Daoy (cell line): Measurements from ENCODE around the gene TPCN2. TPM values are rescaled to one million over a fixed set of nuclear protein-coding genes. Genes with fewer than 3 reads are reported as not detected.
A peak's percentile ranks its signal among the peaks of the same experiment; 100 is the strongest.
"Not testable (repeated sequence)": the region's sequence is repeated elsewhere in the genome, so short reads cannot be mapped to it uniquely, and the experiment has no call there.

ENCODE experiments used
- DNase-seq: peaks from one replicate; pipeline ENCODE4 v3.0.0-alpha.2; 2015; ENCODE audit warnings: low read depth
- total RNA-seq: library from RNA; depleted of rRNA; stranded (reverse); fragments of >200 nt; shearing (Covaris generic); gene quantifications from 2 replicates; pipeline ENCODE4 v1.2.3, GENCODE V29; 2014

The TPCN2 gene
- total RNA-seq, 1 experiment from 2014 or later: 3.3 TPM

GRCh38 chr11:69149338-69150045 lies 100.8 kb downstream of the TPCN2 start:
- not testable (repeated sequence) for DNase-seq

GRCh38 chr11:69150175-69150574 lies 101.4 kb downstream of the TPCN2 start:
- no peak for DNase-seq

GRCh38 chr11:69151836-69152235 lies 103.1 kb downstream of the TPCN2 start:
- no peak for DNase-seq

- DNase-seq: no peak
Measured at GRCh38 chr11:69152733-69153421, 104.1 kb downstream of the TPCN2 start.

GRCh38 chr11:69153661-69154060 lies 104.9 kb downstream of the TPCN2 start:
- peak; percentile 70 for DNase-seq

GRCh38 chr11:69154211-69154913 lies 105.6 kb downstream of the TPCN2 start:
- DNase-seq: no peak

- no peak for DNase-seq
Measured at GRCh38 chr11:69154938-69155301, 106.2 kb downstream of the TPCN2 start.

GRCh38 chr11:69155302-69156234 lies 106.8 kb downstream of the TPCN2 start, which contains the start of gene SMIM38:
SMIM38 (plus strand) TSS chr11:69155935; CDS start chr11:69157847, 1,912 bp downstream.
- DNase-seq: no peak

GRCh38 chr11:69156235-69156639 lies 107.5 kb downstream of the TPCN2 start:
- no peak for DNase-seq

- peak; percentile 27 for DNase-seq
Measured at GRCh38 chr11:69156673-69157155, 108.0 kb downstream of the TPCN2 start.

GRCh38 chr11:69157156-69157821 lies 108.6 kb downstream of the TPCN2 start:
- DNase-seq: peak; percentile 72

GRCh38 chr11:69157822-69158231 lies 109.1 kb downstream of the TPCN2 start:
- no peak for DNase-seq

- no peak for DNase-seq
Measured at GRCh38 chr11:69158301-69159149, 109.8 kb downstream of the TPCN2 start.

GRCh38 chr11:69159150-69159852 lies 110.6 kb downstream of the TPCN2 start:
- DNase-seq: no peak

GRCh38 chr11:69160296-69161116 lies 111.8 kb downstream of the TPCN2 start:
- no peak for DNase-seq

- DNase-seq: no peak
Measured at GRCh38 chr11:69161117-69161407, 112.3 kb downstream of the TPCN2 start.

GRCh38 chr11:69162505-69162904 lies 113.8 kb downstream of the TPCN2 start:
- no peak for DNase-seq

GRCh38 chr11:69163842-69164241 lies 115.1 kb downstream of the TPCN2 start:
- DNase-seq: no peak

- DNase-seq: no peak
Measured at GRCh38 chr11:69164824-69165223, 116.1 kb downstream of the TPCN2 start.
